Skin epidermis (tissue), 12 donors: ENCODE measurements around the gene SEPTIN14.
"Not testable (repeated sequence)": the region's sequence is repeated elsewhere in the genome, so short reads cannot be mapped to it uniquely, and the experiment has no call there.

Experiments used
- H3K27ac ChIP-seq, 21 experiments: fragments of 200-600 bp; sonication (generic) in 11 of 21; one replicate each; pipeline ENCODE4 v1.5.0; 2020; ENCODE audit warnings: mild to moderate bottlenecking in 3 of 21, inconsistent platforms in 2 of 21, moderate library complexity in 2 of 21
- H3K4me3 ChIP-seq, 7 experiments: fragments of 200-600 bp; sonication (generic) in 2 of 7; one replicate each; pipeline ENCODE4 v1.5.0; 2020; ENCODE audit warnings: inconsistent platforms in 2 of 7, mild to moderate bottlenecking in 2 of 7, moderate library complexity in 1 of 7

Gene SEPTIN14

GRCh38 chr7:55862652-55863051 lies at the start of gene SEPTIN14:
Gene SEPTIN14, minus strand, starts transcription at chr7:55862752. Its CDS starts 756 bp downstream, at chr7:55861996.
- H3K4me3 ChIP-seq, H3K27ac ChIP-seq: not testable (repeated sequence)

GRCh38 chr7:55903985-55904759 lies 41.6 kb upstream of the SEPTIN14 start:
- no peak overlapping the region for H3K27ac ChIP-seq
- H3K4me3 ChIP-seq, result no peak overlapping the region

GRCh38 chr7:55901059-55901458 lies 38.5 kb upstream of the SEPTIN14 start:
- H3K4me3 ChIP-seq, H3K27ac ChIP-seq: not testable (repeated sequence)

- H3K4me3 ChIP-seq, result no peak overlapping the region
- no peak overlapping the region for H3K27ac ChIP-seq
Measured at GRCh38 chr7:55898287-55898686, 35.7 kb upstream of the SEPTIN14 start.

GRCh38 chr7:55895021-55895420 lies 32.5 kb upstream of the SEPTIN14 start:
- H3K27ac ChIP-seq, result no peak overlapping the region
- no peak overlapping the region for H3K4me3 ChIP-seq

- H3K27ac ChIP-seq, result no peak overlapping the region
Measured at GRCh38 chr7:55893940-55894339, 31.4 kb upstream of the SEPTIN14 start.

GRCh38 chr7:55888378-55888777 lies 25.8 kb upstream of the SEPTIN14 start:
- peak overlapping the region in 3 of 21 experiments; percentile 3 to 69 (median 59) for H3K27ac ChIP-seq
- peak overlapping the region in 5 of 7 experiments; percentile 32 to 62 (median 36) for H3K4me3 ChIP-seq

More at GRCh38 chr7:55893940-55894339, 31.4 kb upstream of the SEPTIN14 start:
- no peak overlapping the region for H3K4me3 ChIP-seq

- Histone ChIP-seq H3K27ac (peak overlapping the region in 7 of 21 experiments; percentile 3 to 69 (median 59)), H3K4me3 (peak overlapping the region; percentile 30 to 62 (median 34))
Measured at GRCh38 chr7:55887821-55888247, 25.3 kb upstream of the SEPTIN14 start.

GRCh38 chr7:55884321-55884720 lies 21.8 kb upstream of the SEPTIN14 start:
- H3K27ac ChIP-seq, result no peak overlapping the region
- H3K4me3 ChIP-seq, result no peak overlapping the region

GRCh38 chr7:55878691-55879090 lies 16.1 kb upstream of the SEPTIN14 start:
- Histone ChIP-seq H3K4me3 (no peak overlapping the region), H3K27ac (no peak overlapping the region)

- no peak overlapping the region for H3K27ac ChIP-seq
- no peak overlapping the region for H3K4me3 ChIP-seq
Measured at GRCh38 chr7:55877308-55877707, 14.8 kb upstream of the SEPTIN14 start.

- H3K27ac ChIP-seq, result no peak overlapping the region
- no peak overlapping the region for H3K4me3 ChIP-seq
Measured at GRCh38 chr7:55873765-55874164, 11.2 kb upstream of the SEPTIN14 start.

- Histone ChIP-seq H3K27ac (no peak overlapping the region), H3K4me3 (no peak overlapping the region)
Measured at GRCh38 chr7:55871932-55872485, 9.5 kb upstream of the SEPTIN14 start.

GRCh38 chr7:55868989-55869388 lies 6.4 kb upstream of the SEPTIN14 start:
- H3K27ac ChIP-seq, H3K4me3 ChIP-seq: not testable (repeated sequence)

GRCh38 chr7:55845164-55845563 lies 17.4 kb downstream of the SEPTIN14 start:
- H3K27ac ChIP-seq, H3K4me3 ChIP-seq: not testable (repeated sequence)

GRCh38 chr7:55838595-55838994 lies 24.0 kb downstream of the SEPTIN14 start:
- Histone ChIP-seq H3K27ac (no peak overlapping the region), H3K4me3 (no peak overlapping the region)

GRCh38 chr7:55827577-55827976 lies 35.0 kb downstream of the SEPTIN14 start:
- Histone ChIP-seq H3K4me3 (no peak overlapping the region), H3K27ac (no peak overlapping the region)

GRCh38 chr7:55818686-55819085 lies 43.9 kb downstream of the SEPTIN14 start:
- no peak overlapping the region for H3K4me3 ChIP-seq
- H3K27ac ChIP-seq, result no peak overlapping the region

GRCh38 chr7:55797260-55797659 lies 65.3 kb downstream of the SEPTIN14 start:
- not testable (repeated sequence) for H3K27ac ChIP-seq, H3K4me3 ChIP-seq

- no peak overlapping the region for H3K27ac ChIP-seq
- no peak overlapping the region for H3K4me3 ChIP-seq
Measured at GRCh38 chr7:55794527-55794926, 68.0 kb downstream of the SEPTIN14 start.

- Histone ChIP-seq H3K27ac (no peak overlapping the region), H3K4me3 (no peak overlapping the region)
Measured at GRCh38 chr7:55792048-55792447, 70.5 kb downstream of the SEPTIN14 start.
